Mucosa of rectum (tissue), 2 donors: Measurements from ENCODE around the gene MIPEP.

Source experiments
- H3K27ac ChIP-seq, 2 donors: one replicate each; pipeline ENCODE4 v1.7.0; 2013; ENCODE audit warnings: inconsistent platforms in 2 of 2, low read depth in 2 of 2, low read length in 2 of 2
- H3K27me3 ChIP-seq, 2 donors: one replicate each; pipeline ENCODE4 v1.7.0; 2013; ENCODE audit warnings: low read length in 2 of 2; ENCODE audit not compliant: control insufficient read depth in 2 of 2, insufficient read depth in 2 of 2
- H3K36me3 ChIP-seq, 2 donors: one replicate each; pipeline ENCODE4 v1.7.0; 2013; ENCODE audit warnings: low read length in 2 of 2; ENCODE audit not compliant: control insufficient read depth in 2 of 2, insufficient read depth in 2 of 2
- H3K4me1 ChIP-seq, 2 donors: one replicate each; pipeline ENCODE4 v1.7.0; 2013; ENCODE audit warnings: low read length in 2 of 2, mild to moderate bottlenecking in 1 of 2; ENCODE audit not compliant: control insufficient read depth in 2 of 2, insufficient read depth in 2 of 2
- H3K4me3 ChIP-seq, 2 donors: one replicate each; pipeline ENCODE4 v1.7.0; 2013; ENCODE audit warnings: low read length in 2 of 2
- H3K9ac ChIP-seq, 2 donors: one replicate each; pipeline ENCODE4 v1.7.0; 2013; ENCODE audit warnings: low read length in 2 of 2, low read depth in 1 of 2, mild to moderate bottlenecking in 1 of 2
- H3K9me3 ChIP-seq, 2 donors: one replicate each; pipeline ENCODE4 v1.7.0; 2013; ENCODE audit warnings: low read length in 2 of 2; ENCODE audit not compliant: control insufficient read depth in 2 of 2
- donor health status: healthy.
- donor health status: Normal muscosa, but diverticular disease.

Gene MIPEP

GRCh38 chr13:23680845-23681669, 208.1 kb downstream of the MIPEP start:
- Histone ChIP-seq H3K27ac (no peak overlapping the region), H3K9me3 (no peaks in the 10 kb centered on the region), H3K4me3 (no peak overlapping the region), H3K4me1 (no peaks in the 10 kb centered on the region), H3K9ac (no peak overlapping the region), H3K36me3 (no peaks in the 10 kb centered on the region), H3K27me3 (no peaks in the 10 kb centered on the region)
